Measurements from ENCODE around the gene SRSF3. TPM values are rescaled to one million over a fixed set of nuclear protein-coding genes. Genes with fewer than 3 reads are reported as not detected.

The SRSF3 gene
- total RNA-seq, result 123 TPM
- long read RNA-seq, full-length matches to known transcripts, result 135 of 141 reads
- long read RNA-seq, partial matches to known transcripts, result 1 of 141 reads
- long read RNA-seq, other reads (novel, unspliced or antisense), result 5 of 141 reads

DNA sequence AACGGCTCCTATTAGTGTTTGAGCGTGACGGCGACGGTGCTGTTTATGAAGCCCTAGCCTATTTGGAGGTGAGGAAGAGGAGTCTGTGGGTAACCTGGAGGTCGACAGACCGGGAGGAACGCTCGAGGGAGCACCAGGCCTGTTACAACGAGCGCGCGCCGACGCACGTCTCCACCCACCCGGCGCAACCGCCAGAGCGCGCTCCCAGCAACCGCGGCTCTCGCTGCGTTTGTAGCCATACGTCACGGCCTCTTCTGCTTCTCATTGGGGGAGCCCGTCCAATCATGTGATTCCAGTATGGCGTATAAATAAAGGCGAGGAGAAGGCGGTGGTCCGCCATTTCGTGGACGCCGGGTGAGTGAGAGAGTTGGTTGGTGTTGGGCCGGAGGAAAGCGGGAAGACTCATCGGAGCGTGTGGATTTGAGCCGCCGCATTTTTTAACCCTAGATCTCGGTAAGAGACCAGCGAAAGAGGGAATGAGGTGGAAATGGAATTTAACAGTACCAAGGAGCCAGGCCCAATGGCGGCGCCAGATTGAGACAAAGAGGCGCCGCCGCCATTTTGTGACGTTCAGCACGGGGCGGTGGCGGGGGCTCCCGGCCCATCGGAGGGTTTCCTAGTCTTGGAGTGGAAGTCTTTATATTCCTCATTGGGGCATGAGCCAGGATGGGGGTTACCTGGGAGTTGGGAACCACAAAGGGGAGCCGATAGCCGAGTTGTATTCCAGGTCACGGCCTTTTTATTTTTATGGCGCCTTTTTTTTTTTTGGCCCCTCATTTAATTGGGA is at the start of gene SRSF3:
Gene SRSF3, plus strand, starts transcription at position 334 of the 787 bp plus-strand sequence. CDS start 2,401 bp downstream, outside the sequence.
- DNase-seq, result peak; percentile 97
- ATAC-seq, result peak; percentile 97
- intact Hi-C loops (cut with micrococcal nuclease), result loop anchor here (10.0 kb wide), 1 partner anchor 49 kb away; the partner anchor contains the start of gene STK38

DNA sequence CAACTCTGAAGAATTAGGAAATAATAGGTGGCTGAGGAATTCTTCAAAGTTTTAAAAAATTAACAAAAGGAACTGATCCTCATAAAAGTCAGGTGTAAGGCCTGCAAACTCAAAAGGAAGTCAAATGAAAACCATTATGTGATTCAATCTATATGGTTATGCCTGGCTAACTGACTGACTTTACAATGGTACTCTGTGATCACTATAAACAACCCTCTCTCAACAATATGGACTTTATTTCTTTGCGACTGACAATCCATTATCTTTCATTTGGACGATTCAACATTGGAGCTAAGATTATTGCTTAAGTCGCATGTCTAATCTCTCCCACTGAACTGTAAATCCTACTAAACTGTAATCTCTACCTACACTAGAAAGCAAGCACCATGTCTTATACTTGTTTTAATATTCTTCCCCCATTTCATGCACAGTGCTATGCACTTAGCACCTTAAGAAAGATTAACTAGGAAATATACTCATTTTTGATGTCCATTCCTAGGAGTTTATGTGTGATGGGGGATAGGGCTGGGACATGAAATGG is 48.3 kb upstream of the SRSF3 start:
- DNase-seq, result no peak
- intact Hi-C loops (cut with micrococcal nuclease), result loop anchor here (10.0 kb wide), 1 partner anchor 49 kb away; the partner anchor contains the start of gene SRSF3
- ATAC-seq, result no peak

DNA sequence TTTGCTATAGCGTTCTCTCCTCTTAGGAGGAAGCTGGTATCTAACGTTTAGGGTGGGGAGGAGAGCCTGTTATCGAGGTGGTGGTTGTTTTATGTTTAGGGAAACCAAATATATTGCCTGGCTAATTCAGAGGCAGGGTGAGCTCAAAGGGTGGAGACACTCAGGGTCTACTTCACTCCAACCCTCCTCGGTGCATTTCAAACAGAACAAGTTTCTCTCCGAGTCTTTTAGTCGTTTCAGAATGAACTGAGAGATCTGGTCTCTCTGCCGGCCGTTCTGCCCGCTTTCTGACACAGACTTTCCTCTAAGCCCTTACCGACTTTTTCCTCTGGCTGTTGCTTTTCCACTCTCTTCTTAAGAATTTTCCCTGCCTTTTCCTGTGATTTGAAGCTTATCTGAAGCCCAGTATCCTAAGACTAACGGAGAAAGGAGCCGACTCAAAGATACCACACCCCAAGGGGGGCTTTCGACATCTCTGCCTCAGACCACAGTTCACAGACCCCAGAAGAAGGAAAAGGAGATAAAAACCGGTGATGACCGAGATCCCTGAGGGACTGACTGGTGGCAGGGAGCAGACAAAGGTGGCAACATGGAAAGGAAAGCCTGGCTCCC is 47.7 kb upstream of the SRSF3 start:
- DNase-seq, result no peak
- intact Hi-C loops (cut with micrococcal nuclease), result loop anchor here (10.0 kb wide), 1 partner anchor 48 kb away; the partner anchor contains the start of gene SRSF3
- peak; percentile 23 for ATAC-seq

DNA sequence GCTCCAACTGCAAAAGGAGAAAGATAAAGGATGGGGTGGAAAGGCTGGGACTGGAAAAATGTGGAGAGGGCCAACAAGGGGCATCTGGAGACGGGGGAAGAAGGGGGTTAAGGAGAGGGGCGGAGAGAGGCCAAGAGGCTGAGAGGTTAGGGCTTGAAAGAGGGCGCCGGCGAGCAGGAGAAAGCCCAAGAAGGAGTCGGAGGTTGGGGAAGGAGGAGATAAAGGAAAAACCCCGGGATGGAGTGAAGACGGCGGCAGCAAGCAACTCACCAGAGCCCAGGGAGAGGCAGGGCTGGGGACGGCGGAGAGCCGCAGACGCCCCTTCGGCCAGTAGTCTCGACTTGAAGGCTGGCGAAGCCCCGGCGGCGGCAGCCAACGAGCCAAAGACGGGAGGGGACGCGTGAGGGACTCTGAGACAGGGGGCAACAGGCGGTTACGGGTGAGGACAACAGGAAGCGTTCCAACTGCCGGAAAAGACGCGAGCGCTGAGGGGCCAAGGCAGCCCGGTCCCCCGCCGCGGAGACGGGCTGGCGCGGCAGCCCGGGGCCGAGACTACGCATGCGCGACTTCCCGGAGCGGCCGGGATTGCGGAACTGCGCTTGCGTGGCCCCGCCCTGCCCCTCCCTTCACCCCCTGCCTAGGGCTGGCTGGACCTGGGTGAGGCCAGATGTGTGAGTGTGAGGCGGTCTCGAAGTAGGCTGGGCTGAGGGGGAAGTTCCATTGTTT is 47.1 kb upstream of the SRSF3 start, which contains the start of gene STK38:
Gene STK38, minus strand, starts transcription at position 560 of the 726 bp plus-strand sequence. CDS start 7,277 bp downstream, outside the sequence.
- intact Hi-C loops (cut with micrococcal nuclease), result loop anchor here (10.0 kb wide), 1 partner anchor 48 kb away; the partner anchor contains the start of gene SRSF3
- DNase-seq (peak; percentile 95), ATAC-seq (peak; percentile 97)

DNA sequence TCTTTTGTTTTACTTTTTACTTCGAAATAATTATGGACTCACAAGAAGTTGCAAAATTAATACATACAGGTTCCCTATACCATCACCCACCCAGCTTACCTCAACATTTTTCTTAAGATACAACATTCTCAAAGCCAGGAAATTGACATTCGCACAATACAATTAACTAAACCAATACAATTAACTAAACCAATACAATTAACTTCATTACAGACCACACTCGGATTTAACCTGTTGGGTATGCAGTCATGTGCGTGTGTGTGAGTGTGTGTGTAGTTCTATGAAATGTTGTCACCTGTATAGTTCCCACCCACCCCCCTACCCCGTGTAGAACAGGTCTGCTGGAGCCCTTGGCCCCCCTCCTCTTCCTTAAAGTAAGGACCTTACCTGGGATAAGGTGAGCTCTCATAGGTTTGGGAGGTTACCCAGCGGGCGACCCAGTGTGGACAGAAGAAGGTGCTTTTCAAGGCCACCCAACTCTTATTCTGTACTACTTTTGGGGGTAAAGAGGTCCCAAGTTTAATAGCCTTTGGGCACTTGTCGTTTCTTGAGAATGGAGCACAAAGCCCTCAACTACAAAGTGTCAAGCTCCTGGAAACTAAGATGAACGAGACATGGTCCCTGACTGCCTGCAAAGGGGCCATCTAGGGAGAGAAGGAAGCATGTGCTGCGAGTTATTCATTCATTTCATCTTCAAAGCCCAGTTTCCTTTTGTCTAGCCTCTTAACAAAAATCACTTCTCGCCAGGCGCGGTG is 46.3 kb upstream of the SRSF3 start:
- ATAC-seq, result no peak
- no peak for DNase-seq
- intact Hi-C loops (cut with micrococcal nuclease), result loop anchor here (10.0 kb wide), 1 partner anchor 47 kb away; the partner anchor contains the start of gene SRSF3

DNA sequence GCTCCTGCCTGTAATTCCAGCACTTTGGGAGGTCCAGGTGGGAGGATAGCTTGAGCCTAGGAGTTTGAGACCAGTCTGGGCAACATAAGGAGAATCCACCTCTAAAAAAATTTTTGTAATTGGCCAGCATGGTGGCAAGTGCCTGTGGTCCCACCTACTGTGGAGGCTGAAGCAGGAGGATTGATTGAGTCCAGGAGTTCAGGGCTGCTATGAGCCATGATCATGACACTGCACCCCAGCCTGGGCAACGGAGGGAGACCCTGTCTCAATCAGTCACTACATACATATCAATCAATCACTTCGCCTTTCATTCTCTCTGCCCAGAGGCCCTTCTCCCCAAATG is 45.8 kb upstream of the SRSF3 start:
- ATAC-seq, result no peak
- intact Hi-C loops (cut with micrococcal nuclease), result loop anchor here (10.0 kb wide), 1 partner anchor 46 kb away; the partner anchor contains the start of gene SRSF3

DNA sequence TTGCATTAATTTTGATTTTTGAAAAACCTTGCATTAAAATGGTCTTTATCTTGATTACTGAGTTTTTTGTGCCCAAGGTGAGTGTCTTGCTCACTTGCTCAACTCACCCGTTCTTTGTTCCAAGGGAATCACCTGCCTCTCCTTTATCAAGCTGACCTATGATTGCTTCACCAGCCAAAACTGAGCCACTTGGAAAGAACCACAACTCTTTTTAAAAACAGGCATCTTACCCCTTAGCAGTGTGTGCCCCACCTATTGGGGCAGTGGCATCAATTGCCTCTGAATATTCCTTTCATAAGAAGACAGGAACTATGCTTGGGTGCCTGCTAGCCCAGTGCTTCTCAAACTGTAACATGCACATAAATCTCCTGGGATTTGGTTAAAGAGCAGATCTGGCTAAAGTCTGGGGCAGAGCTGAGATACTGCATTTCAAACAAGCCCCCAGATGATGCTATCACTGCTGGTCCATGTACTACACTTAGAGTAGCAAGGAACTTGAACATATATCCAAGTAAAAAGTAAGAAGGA is 43.6 kb upstream of the SRSF3 start:
- no peak for DNase-seq
- no peak for ATAC-seq
- intact Hi-C loops (cut with micrococcal nuclease), result no loop called here

More for the DNA sequence above, 45.8 kb upstream of the SRSF3 start:
- no peak for DNase-seq

DNA sequence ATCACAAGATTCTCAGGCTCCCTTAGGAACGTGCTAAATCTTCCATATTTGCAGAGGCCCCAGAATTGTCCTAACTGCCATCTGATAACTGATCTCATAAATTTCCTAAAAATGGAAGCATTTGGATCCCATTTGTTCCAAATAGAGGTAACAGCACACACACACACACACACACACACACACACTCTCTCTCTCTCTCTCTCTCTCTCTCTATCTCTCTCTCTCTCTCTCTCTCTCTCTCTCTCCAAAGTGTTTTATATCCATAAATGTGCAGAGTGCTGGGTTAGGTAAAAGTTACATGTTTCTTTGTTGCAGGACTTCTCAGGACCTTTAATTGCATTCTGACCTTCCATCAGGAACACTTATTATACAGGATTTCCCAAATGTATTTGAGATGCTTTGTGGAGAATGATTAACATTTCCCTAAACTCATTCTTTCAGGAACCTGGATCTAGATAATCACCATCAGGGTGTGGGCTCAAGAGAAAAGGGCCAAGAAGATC is 38.4 kb upstream of the SRSF3 start:
- intact Hi-C loops (cut with micrococcal nuclease), result no loop called here

DNA sequence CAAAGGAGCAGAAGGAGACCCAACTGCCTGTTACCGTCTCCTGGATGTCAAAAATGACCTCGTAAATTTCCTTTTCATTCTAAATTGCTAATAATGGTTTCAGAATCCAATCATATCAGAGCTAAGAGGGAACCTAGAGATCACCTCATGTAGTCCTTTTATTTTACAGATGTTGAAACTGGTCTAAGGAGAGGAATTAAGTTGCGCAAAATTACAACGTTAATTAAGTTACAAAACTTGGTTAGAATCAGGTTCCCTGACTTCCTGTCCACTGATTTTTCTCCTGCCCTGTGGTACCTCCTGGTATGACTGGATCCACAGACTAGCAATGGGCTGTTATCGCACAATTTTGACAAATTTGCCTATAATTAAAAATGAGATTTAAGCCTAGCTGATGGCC is 37.9 kb upstream of the SRSF3 start:
- intact Hi-C loops (cut with micrococcal nuclease), result no loop called here

More for the DNA sequence above, 38.4 kb upstream of the SRSF3 start:
- no peak for DNase-seq
- ATAC-seq, result no peak

DNA sequence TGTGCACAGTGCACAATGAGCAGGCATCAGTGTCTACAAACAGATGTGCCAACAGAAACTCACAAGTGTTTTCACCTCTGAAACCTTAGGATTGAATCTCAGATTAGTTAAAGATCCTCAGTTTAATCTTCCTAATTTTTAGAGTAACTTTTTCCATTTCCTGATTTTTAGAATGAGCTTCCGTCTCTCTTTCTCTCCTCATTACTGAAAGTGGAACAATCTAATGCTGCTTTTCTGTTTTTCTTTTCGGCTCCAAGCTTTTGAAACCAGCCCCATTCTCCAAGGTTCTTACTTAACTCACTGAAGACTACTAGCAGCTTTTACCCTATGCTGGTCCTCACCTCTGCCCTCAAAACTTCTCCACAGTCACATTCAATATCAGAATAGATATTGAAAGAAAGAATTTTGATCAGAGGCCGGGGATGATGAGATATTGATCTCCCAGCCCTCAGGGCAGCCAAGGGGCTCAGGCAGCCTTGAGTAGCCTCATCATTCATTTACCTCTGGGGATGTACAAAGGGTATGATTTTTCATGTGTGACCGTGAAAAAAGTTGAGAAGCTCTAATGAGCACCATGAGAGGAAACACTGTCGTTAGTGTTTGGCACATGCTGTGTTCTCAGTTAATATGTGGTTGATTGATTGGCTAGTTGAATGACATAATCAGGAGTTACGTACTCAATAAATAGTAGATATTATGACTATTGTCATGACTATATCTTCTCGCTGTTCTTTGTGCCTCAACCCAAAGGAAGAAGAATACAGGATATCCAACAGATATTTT is 35.0 kb upstream of the SRSF3 start:
- intact Hi-C loops (cut with micrococcal nuclease), result no loop called here
- no peak for DNase-seq
- ATAC-seq, result no peak

More for the DNA sequence above, 37.9 kb upstream of the SRSF3 start:
- ATAC-seq (no peak), DNase-seq (no peak)

DNA sequence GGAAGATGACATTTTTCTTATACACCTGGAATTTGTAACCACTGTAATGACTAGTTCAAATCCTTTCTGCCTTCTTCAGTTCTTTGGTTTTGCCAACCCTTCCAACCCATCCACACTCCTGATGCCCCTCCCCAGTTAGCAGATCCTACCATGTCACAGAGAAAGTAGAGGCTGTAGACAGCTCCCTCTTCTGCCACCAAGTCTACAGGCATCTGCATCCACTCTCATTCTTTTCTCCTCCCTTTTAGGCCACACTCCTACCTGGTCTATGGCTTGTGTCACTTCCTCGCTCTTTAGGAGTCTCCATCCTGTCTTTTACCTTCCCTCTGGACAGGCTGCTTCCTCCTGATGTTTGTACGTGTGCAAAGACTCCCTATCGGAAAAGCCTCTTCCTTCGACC is 33.3 kb upstream of the SRSF3 start:
- no peak for DNase-seq
- intact Hi-C loops (cut with micrococcal nuclease), result no loop called here
- ATAC-seq, result no peak

DNA sequence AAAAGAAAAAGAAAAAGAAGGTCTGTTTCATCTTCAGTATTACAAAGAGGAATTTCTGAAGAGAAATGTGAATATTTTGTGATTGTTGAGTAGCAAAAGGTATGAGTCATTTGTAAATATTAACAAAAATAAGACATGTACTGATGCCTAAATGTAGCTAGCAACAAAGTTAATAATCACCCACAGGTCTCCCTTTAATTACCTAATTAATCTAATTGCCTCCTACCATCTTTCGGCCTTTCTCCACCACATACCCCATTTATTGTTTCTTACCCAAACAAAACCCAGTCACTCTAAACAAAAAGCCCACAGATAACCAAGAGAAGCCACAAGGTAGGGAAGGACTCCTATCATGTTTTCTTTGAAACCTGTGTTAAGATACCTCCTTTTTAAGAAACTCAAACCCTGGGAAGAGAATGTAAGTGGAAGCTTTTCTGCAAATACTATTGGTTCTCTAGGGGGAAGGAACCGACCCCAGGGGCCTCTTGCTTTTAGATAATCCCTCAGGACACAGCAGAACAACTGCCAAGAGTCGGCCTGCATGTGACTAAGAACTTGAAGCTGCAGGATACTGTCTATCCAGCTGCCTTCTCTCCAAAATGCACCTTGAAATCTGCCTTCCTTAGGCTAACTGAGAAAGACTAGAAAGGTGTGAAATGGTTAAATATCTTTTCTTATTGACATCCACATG is 30.8 kb upstream of the SRSF3 start:
- intact Hi-C loops (cut with micrococcal nuclease), result no loop called here
- no peak for ATAC-seq
- no peak for DNase-seq

DNA sequence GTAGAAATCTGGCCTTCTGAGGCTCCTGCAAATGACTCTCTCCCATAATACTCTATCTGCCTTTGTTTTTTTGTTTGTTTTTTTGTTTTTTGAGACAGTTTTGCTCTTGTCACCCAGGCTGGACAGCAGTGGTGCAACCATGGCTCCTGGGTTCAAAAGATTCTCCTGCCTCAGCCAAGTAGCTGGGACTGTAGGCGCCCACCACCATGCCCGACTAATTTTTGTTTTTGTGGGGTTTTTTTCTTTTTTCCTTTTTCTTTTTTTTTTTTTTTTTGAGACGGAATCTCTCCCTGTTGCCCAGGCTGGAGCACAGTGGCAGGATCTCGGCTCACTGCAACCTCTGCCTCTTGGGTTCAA is 30.3 kb upstream of the SRSF3 start:
- no peak for ATAC-seq
- intact Hi-C loops (cut with micrococcal nuclease), result no loop called here
- DNase-seq, result no peak

DNA sequence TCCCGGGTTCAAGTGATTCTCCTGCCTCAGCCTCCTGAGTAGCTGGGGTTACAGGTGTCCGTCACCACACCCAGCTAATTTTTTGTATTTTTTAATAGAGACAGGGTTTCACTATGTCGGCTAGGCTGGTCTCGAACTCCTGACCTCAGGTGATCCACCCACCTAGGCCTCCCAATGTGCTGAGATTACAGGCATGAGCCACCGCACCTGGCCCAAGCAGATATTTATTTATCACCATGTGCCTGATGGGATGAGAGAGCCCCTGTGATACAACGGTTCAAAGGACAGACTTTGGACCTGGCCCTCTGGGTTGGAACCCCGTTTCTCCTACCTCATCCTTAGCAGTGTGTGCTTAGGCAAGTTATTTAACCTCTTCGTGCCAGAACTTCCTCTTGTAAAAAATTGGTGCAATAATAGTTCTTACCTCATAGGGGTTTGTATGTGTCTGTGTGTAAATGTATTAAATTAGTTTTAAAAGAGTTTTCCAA is 27.7 kb upstream of the SRSF3 start:
- intact Hi-C loops (cut with micrococcal nuclease), result no loop called here
- DNase-seq (no peak), ATAC-seq (no peak)

DNA sequence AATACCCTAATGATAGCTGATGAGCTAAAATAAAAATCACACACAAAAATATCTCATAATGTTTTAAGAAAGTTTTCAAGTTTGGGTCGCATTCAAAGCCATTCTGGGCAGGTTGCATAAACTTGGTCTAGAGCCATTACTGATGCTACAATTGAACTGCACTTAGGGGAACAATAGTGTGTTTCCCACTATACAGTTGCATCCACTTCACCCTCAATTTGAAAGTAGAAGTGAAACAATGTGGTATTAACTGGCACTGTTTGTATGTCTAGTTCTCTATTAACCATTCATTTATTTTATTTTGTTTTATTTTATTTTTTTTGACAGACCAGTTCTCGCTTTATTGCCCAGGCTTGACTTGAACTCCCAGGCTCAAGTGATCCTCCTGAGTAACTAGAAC is 23.9 kb upstream of the SRSF3 start:
- ATAC-seq (no peak), DNase-seq (no peak)
- intact Hi-C loops (cut with micrococcal nuclease), result no loop called here

Data from left ventricle myocardium superior (tissue), 1 donor.